NCI-H2081 treated with DMSO at 0.1 percent for 48 hours (cell line): ENCODE data around the gene MYO3A.
"Not testable (repeated sequence)": the region's sequence is repeated elsewhere in the genome, so short reads cannot be mapped to it uniquely, and the experiment has no call there.

Experiments used
- DNase-seq: peaks from one replicate; lab custom pipeline; 2025; lab: John Stamatoyannopoulos, UW

Gene MYO3A

DNA sequence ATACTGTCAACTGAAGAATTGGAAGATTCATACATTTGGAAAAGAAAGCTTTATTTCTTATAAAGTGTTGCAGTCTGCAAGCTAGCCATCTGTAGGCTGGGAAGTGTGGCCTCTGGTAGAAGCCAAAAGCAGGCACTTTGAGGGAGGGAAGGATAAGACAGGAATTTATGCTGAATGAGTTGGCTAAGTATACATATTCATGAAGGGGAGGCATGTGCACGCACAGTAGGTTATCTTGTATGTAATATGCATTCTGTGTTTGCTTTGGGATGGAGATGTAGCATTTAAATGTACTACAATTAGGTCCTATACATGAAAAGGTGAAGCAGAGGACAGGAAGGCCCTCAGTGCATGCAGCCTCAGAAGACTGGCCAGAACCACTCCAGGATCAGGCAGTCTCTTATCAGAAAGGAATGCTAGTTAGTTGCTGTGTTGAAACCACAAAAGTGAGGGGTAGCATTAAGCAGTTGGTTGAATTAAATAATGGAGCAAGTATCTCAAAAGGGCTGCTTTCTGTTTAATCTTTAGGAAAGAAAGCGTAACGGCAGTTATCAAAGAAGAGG lies 40.9 kb downstream of the MYO3A start:
- no peak for DNase-seq

DNA sequence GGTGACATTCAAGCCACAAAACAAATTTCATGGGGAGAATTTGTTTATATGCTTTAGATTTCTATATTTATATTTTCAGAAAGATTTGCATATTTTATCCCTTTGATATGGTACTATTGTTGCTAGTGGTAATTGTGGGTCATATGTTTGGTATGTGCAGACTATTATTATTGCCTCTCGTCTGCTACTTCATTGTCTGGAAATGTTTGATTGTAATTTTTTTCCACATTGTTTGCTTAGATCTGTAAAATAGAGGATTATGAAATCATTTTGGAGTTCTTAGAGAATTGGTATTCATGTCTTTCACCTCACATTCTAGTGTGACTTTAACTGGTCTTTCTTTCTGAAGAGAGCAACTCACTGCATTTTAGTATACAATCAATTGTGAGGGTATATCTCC lies 44.7 kb downstream of the MYO3A start:
- no peak for DNase-seq

DNA sequence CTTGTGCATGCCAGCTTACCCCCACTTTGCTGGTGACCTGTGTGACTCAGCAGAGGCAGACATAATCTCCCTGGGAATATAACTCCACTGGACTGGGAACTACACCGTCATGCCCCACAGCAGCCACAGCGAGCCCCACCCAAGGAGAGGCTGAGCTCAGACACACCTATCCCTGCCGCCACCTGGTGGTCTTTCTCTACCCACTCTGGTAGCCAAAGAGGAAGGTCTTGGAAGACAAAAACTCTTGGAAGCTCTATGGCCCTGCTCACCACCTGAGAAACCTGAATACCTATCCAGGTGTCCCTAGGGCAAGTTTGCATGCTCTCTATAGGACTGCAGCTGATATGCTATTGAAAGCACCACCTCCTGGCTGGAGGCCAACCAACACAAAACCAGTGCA lies 48.1 kb downstream of the MYO3A start:
- DNase-seq, result no peak

DNA sequence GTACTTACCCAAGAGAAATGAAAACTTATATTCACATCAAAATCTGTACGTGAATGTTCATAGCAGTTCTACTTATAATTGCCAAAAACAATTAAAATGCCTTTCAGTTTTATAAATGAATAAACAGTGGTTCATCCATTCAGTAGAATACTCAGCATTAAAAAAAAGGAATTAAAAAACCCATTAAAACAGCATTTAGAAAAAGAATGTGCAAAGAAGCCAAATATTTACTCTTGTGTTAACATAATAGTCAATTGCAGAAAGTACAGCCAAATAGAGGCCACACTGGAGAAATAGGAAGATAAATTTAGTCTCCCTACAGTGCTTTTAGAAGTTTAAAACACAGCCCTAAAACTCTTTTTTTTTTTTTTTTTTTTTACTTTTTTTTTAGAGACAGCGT lies 54.6 kb downstream of the MYO3A start:
- DNase-seq, result no peak

DNA sequence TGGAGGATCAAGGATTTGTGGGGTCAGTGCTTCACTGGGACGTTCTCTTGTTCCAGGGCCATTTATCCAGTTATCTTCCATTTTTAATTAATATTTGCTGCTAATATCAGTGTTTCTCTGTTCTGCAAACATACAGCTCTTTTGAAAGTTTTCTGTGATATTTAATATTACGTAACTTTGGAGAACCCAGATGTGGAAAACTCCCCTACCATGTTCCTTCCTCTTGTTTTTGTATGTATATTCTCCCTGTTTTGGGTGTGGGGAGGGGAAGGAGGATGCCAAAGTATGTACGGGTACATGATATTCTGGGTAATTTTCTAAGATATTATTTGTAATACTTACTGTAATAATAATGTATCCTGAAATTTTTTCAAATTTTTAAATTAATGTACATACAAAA lies 55.9 kb downstream of the MYO3A start:
- no peak for DNase-seq

DNA sequence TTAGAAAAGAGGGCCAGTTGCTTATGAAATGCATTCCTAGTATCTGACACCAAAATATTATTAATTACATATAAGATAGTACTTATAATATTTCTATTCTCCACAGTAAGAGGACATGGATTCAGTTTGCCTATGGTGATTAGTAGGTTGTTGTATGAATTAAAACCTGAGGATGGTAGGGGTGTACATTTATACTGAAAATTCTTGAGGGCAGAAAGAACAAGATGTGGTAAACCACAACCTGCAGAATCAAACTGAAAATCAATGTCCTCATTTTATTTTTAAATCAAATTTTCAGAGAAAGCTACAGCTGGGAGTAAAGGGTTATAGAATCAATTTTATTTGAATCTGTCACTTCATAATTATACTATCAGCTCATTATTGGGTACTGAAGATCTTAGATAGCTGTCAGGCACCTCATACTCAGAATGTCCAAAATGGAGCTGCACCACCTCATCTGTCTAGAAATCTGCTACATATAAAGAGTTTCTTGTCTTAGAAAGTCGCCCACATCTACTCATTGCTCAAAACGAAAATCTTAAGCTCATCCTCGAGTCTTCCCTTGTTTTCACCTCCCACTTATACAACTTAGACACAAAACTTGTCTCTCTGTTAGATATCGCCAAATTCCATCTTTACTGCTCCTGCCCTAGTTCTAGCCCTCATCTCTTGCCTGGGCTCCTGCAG lies 65.4 kb downstream of the MYO3A start:
- no peak for DNase-seq

DNA sequence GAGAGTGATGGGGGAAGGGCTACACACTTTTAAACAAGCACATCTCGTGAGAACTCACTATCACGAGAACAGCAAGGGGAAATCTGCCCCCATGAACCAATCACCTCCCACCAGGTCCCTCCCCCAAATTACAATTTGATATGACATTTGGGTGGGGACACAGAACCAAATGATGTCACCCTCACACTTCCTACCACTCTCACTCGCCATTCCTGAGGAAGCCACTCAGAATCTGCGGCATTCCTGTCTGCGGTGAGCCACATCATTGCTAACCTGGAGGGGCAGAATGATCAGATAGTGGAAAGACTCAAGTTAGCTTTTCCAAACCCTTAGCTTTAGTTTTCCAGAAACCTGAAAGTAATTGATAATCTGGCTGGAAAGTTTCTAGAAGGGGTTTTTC lies 66.9 kb downstream of the MYO3A start:
- DNase-seq, result no peak

DNA sequence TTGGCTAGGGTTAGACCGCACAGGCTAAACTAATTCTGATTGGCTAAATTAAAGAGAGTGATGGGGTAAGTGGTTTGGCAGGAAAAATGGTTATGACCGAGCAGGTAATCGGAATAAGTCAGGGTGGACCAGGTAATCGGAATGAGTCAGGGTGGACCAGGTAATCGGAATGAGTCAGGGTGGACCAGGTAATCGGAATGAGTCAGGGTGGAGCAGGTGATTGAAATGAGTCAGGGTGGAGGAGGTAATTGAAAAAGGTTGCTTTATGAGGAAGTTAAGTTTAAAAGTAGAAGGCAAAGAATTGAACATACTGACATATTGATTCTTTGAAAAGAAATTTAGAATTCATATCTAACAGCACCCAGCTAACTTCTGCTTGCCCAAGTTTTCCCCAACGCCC lies 68.4 kb downstream of the MYO3A start:
- not testable (repeated sequence) for DNase-seq

DNA sequence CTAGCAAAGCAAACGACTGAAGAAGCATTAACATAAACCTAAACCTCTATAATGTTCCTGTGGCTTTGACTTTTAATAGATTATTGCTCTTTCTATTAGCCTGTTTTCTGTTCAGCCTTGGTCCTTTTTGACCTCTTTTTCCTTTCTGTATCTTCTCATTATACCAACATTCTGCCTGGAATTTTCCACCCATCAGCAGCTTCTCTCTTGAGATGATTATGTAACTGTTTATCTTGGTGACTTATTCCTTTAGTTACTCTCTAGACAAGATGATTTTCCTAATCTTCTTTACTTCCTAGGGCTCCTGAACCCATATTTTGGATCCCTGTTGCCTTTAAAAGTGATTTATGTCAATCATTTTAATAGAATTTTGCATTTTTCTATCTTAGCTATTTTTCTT lies 81.1 kb downstream of the MYO3A start:
- DNase-seq, result no peak

DNA sequence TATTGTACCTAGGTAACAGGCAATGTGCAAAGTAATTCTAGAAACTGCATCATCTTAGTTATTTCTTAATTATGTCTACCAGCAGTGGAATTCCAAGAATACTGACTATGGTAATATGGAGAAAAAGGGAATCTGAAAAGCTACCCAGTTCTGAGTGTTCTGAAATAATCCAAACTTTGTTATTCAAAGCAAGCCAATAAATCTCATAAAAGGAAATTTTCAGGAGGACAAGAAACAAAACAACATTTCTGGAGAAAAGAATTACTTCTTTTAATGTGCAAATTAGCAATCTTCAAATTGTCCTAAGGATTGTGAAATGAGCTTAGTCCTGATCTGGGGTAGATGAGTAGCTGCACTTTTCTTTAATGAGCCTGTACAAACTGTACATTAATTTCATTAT lies 88.8 kb downstream of the MYO3A start:
- no peak for DNase-seq

DNA sequence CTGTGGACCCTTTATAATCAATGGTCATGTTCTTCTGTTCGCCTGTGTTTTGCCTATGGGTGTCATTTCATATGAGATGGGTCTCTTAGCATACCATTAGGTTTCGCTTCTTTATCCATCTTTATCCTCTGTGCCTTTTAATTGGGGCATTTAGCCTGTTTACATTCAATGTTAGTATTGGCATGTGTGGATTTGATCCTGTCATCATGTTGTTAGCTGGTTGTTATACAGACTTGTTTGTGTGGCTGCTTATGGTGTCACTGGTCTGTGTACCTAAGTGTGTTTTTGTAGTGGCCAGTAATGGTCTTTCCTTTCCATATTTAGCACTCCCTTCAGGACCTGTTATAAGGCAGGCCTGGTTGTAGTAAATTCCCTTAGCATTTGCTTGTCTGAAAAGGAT lies 90.3 kb downstream of the MYO3A start:
- no peak for DNase-seq

DNA sequence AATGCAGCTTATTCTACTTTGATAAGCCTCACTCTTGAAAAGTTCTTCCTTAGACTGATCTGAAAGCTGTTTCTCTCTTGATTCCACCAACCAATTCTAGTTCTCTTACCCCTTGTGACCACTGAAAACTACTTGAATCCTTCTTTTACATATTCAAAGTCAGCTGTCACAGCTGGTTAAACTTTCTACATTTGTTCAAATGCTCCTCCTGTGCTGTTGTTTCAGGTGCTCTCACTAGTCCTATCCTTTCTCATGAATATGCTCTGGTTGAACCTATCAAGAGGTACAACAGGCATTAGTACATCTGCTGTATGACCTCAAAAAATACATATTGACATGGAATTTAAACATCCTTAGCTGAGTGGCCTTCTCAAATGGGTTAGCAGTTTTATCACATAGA lies 91.5 kb downstream of the MYO3A start:
- no peak for DNase-seq

DNA sequence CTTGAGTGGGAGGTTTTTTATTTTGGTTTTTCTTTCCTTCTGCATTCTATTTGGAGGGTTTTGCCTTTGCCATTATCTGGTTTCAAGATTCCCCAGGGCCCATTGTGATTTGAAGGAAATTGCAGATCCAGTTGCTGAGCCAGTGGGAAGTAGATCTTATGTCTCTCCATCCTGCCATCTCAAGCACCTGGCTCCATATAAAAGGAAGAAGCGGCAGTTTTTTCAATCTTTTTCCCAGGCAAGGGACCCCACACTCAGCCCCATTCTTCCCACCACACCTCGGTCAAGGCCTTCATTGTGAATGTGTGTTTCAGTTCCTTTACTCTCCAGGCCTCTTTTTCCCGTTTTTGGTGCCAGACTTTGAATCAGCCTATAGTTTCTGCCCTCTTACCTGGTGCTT lies 95.8 kb downstream of the MYO3A start:
- no peak for DNase-seq

DNA sequence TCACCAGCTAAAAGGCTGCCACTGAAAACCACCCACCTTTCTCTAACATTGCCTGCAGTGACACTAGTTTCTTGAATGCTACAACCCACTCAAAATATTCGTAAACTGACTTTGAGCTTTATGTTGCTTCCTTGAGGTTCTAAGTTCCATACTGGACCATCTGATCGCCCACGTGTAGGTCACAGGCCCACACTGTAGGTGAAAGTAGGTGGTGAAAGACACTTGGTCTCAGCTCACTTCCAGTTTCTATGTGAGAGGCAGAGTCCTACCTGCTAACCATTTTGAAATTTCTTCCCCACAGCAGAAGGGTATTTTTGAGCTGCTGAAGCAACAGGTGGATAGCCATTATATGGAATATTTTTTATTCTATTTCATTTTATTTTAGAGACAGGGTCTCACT lies 97.3 kb downstream of the MYO3A start:
- no peak for DNase-seq

DNA sequence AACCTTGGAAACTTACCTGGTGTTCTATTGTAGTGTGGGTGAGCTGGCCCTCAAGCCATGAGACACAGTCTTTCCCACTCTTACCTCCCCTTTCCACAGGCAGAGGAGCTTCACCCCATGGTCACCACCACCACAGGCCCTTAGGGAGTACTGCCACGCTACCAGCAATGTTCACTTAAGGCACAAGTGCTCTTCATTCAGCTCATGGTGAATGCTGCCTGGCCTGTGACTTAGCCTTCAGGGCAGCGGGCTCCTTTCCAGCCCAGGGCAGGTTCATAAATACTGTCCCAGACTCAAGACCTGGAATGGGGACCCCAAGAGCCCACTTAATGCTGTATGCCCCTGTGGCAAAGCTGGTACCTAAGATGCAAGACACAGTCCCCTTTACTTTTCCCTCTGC lies 109.4 kb downstream of the MYO3A start:
- DNase-seq, result no peak

DNA sequence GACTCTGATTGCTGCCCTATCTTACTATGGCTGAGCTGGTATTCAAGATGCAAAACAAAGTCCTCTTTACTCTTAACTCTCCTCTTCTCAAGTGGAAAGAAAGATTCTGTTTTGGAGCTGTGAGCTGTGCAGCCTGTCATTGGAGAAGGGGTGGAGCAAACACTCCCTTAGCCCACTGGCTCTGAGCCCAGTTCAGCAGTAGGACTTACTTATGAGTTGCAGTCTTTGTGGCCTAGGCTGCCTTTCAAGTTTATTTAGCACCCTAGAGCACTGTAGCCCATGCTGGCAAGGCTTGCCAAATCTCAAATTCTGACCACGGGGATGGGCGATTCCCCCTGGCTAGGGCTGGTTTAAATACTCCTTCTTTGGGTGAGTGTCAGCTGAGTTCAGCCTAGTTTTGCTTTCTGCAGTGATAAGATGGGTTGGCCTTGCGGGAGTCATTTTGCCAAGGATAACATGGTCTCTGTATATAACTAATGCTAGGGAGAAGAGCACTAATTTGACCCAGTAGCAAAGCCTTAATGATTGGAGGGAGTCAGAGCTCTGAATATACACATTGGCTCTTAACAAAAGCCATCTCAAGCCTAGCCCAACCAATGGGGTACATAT lies 110.2 kb downstream of the MYO3A start:
- no peak for DNase-seq

DNA sequence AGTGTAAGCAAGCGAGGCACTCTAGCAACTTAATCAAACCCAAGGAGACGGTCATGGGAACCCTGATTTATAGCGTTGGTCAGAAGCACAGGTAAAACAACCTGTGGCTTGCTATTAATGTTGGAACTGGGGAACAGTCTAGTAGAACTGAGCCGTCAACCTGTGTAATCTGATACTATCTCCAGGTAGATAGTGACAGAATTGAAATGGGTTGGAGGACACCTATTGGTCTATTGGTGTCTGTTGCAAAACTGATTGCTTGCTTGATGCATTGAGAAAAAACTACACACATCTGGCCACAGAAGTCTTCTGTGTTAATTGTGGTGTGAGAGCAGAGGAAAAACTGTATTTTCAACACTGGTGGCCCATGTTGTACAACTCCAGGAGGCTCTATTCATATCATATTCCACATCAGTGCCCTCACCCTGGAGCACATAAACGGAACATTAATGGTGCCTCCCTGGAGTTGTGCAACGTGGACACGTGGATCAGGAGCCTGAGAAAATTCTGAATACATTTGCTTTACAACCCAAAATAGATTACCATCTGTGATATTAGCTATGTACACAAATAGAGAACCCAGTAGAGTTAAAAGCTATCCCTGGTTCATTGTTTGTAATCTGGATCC lies 112.2 kb downstream of the MYO3A start:
- no peak for DNase-seq

DNA sequence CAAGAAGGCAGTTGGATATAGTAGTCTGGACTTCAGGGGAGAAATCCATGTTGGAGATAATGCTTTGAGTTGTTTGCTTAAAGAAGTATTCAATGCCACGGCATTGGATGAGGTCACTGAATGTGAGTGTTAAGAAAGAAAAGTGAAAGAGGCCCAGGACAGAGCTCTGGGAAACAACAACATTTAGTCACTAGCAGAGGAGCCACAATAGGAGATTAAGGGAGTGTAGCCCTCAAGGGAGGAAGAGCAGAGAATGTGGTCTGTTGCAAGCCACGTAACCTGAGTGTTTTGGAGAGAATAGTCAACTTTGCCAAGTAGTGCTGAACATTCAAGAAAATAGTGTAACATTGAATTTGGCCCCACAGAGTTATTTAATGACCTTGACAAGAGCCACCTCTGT lies 114.7 kb downstream of the MYO3A start:
- DNase-seq, result no peak

DNA sequence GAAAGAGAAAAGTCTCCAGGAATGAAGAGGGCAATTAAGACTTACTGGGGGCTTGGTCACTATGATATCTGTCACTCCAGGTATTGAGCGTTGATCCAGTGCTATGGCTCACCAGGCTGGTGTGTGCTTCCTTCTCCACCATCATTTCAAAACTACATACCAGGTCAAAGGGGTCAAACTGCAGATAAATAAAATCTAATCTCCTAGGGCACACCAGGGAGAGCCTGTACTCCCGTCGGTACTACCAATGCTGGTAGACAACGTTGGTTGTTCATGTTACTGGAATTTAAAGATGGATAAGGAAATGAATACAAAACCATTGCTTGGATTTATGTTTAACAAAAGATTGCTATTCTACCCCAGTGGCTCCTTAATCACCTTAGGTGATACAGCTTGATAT lies 118.3 kb downstream of the MYO3A start:
- no peak for DNase-seq

DNA sequence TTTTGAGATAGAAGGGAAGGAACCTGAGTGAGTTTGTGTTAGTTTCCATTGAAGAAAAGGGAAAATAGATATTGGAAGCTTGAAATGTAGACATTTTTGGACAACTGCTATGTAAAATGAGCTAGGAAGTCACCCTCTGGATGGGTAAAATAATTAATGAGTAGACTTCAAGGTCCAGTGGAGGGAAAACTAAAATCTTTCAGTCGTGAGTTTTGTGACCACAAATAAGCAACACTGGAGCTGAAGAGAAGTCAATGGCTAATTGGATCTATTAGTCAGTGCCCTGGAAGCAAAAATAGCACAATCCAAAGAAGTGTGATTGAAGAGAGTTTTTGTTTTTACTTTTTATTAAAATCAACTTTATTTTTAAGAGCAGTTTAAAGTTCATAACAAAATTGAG lies 123.4 kb downstream of the MYO3A start:
- no peak for DNase-seq

DNA sequence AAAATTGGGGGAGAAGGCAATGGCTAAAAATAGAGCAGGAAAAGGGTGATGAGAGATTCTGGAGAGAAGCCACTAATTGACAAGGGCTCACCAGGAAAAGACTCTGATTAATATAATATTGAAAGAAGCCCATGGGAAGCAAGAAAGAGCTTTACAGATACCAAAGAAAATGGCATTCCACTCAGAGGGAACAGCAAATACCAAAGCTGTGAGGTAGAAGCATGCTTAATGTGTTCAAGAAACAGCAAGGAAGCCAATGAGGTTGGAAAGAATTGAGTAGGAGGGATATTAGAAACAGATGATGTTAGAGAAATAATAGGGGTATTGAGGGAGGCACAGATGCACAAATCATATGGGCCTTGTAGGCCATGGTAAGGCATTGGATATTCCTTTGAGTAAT lies 130.1 kb downstream of the MYO3A start:
- DNase-seq, result no peak

DNA sequence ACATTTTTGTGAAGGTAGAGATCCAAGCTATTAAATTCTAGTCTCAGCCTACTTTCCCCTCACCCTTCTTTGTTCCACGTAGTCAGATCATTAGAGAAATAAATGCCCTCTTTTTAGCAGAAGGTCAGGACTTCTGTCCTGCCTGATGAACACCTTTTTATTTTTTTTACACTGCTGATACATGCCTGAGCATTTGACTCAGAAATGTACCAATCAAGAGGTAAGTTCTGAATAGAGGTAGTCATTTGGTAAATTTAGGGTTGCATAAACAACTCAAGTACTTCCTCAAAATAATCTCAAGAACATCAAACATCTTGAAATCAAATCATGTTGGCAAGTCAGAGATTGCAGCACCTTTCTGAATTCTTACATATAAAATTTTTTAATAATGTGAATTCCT lies 133.7 kb downstream of the MYO3A start:
- DNase-seq, result no peak

DNA sequence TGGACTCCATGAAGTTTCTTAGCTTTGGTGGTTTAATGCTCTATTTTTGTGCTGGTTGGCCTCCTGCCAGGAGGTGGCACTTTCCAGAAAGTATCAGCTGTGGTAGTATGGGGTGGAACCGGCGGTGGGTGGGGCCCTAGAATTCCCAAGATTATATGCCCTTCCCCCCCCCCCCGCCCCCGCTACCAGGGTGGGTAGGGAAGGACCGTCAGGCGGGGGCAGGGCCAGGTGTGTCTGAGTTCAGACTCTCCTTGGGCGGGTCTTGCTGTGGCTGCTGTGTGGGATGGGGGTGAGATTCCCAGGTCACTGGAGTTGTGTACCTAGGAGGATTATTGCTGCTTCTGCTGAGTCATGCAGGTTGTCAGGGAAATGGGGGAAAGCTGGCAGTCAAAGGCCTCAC lies 146.9 kb downstream of the MYO3A start:
- DNase-seq, result not testable (repeated sequence)

DNA sequence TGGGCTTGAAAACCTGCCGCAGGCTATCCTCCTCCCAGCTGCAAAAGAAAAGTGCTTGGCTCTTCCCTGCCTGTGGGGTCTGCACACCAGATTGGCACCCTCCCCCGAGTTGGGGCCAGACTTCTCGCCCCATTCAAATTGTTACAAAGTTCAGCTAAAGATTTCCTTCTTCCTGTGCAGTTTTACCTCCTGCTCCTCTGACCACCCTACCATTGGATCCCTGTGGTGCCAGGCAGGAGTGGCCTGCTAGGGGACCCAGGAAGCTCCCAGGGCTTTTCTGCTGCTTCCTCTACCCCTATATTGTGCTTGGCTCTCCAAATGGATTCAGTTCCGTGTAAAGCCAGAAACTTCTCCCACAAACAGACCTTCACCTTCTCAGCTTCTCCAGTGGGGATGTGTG lies 147.4 kb downstream of the MYO3A start:
- no peak for DNase-seq
